ENCODE results near the gene HEXD. TPM values are rescaled to one million over a fixed set of nuclear protein-coding genes. Genes with fewer than 3 reads are reported as not detected.

The HEXD gene
- total RNA-seq, 4 donors from 2014 or later = 47.0 to 160 (median 105) TPM

- TF ChIP-seq, protein P1, sequence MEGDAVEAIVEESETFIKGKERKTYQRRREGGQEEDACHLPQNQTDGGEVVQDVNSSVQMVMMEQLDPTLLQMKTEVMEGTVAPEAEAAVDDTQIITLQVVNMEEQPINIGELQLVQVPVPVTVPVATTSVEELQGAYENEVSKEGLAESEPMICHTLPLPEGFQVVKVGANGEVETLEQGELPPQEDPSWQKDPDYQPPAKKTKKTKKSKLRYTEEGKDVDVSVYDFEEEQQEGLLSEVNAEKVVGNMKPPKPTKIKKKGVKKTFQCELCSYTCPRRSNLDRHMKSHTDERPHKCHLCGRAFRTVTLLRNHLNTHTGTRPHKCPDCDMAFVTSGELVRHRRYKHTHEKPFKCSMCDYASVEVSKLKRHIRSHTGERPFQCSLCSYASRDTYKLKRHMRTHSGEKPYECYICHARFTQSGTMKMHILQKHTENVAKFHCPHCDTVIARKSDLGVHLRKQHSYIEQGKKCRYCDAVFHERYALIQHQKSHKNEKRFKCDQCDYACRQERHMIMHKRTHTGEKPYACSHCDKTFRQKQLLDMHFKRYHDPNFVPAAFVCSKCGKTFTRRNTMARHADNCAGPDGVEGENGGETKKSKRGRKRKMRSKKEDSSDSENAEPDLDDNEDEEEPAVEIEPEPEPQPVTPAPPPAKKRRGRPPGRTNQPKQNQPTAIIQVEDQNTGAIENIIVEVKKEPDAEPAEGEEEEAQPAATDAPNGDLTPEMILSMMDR (IDR thresholded peaks at IDR 0.05; ENCODE audit: low read depth) = no peak
Measured at GRCh38 chr17:82416264-82416663, 1.9 kb upstream of the HEXD start.

GRCh38 chr17:82416771-82417170, 1.4 kb upstream of the HEXD start:
- TF ChIP-seq, protein P1 (IDR thresholded peaks at IDR 0.05; ENCODE audit: low read depth) = no peak

- TF ChIP-seq, protein P1 (IDR thresholded peaks at IDR 0.05; ENCODE audit: low read depth) = no peak
Measured at GRCh38 chr17:82419540-82419939, 1.4 kb downstream of the HEXD start.

GRCh38 chr17:82424001-82424862, 6.1 kb downstream of the HEXD start:
- TF ChIP-seq, protein P1 (IDR thresholded peaks at IDR 0.05; ENCODE audit: low read depth) = no peak

- TF ChIP-seq, protein P1 (IDR thresholded peaks at IDR 0.05; ENCODE audit: low read depth) = no peak
Measured at GRCh38 chr17:82424863-82425159, 6.7 kb downstream of the HEXD start.

- TF ChIP-seq, protein P1 (IDR thresholded peaks at IDR 0.05; ENCODE audit: low read depth) = no peak
Measured at GRCh38 chr17:82428546-82428945, 10.4 kb downstream of the HEXD start.

DNA sequence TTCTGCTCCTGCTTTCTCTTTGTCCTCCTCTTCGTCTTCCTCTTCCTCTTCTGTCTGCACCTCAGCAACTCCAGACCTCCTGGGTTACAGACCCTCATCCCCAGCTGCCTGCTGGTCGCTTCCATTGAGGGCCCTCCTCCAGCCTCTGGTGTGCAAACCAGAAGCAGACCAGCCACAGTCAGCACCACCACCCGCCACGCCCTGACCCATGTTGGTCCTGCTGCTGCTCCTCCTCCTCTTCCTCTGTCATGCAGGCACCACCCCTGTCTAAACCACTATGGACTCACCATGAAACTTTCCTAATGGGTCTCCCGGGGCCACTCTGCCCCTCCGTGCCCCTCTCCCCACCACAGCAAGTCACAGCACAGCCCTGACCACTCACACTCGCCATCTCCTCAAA, 11.7 kb downstream of the HEXD start:
- TF ChIP-seq, protein P1 (IDR thresholded peaks at IDR 0.05; ENCODE audit: low read depth) = no peak

All from subcutaneous adipose tissue (tissue), 4 donors.